Mammary epithelial cell (primary cell): ENCODE measurements around the gene NUP93.

Source experiments
- CTCF ChIP-seq, 2 donors: IDR thresholded peaks in 1 of 2; conservative IDR thresholded peaks in 1 of 2; 2 replicates each; pipeline ENCODE4 v1.5.1; 2011 to 2012; ENCODE audit warnings: inconsistent platforms in 2 of 2, low read length in 2 of 2, mild to moderate bottlenecking in 2 of 2, control low read depth in 1 of 2, low read depth in 1 of 2; ENCODE audit not compliant: insufficient read depth in 1 of 2; ENCODE audit errors: extremely low read depth in 1 of 2
- EZH2 ChIP-seq: IDR thresholded peaks from 2 replicates; pipeline ENCODE4 v1.6.1; 2012; ENCODE audit warnings: low read length, inconsistent platforms, borderline replicate concordance

GRCh38 chr16:56868175-56868574 lies 138.2 kb downstream of the NUP93 start:
- TF ChIP-seq CTCF (conservative IDR thresholded peaks at IDR 0.05 in 1 of 2, IDR thresholded peaks at IDR 0.05 in 1 of 2; ENCODE audit: extremely low read depth in 1 of 2, insufficient read depth in 1 of 2, low read depth in 1 of 2, low read length in 2 of 2): no peak
- TF ChIP-seq EZH2: no peak
